SHP77 (cell line): ENCODE measurements around the gene B4GALT5.

Source experiments
- DNase-seq, 2 experiments: peaks; one replicate each; lab custom pipeline; 2025; lab: John Stamatoyannopoulos, UW

The B4GALT5 gene

DNA sequence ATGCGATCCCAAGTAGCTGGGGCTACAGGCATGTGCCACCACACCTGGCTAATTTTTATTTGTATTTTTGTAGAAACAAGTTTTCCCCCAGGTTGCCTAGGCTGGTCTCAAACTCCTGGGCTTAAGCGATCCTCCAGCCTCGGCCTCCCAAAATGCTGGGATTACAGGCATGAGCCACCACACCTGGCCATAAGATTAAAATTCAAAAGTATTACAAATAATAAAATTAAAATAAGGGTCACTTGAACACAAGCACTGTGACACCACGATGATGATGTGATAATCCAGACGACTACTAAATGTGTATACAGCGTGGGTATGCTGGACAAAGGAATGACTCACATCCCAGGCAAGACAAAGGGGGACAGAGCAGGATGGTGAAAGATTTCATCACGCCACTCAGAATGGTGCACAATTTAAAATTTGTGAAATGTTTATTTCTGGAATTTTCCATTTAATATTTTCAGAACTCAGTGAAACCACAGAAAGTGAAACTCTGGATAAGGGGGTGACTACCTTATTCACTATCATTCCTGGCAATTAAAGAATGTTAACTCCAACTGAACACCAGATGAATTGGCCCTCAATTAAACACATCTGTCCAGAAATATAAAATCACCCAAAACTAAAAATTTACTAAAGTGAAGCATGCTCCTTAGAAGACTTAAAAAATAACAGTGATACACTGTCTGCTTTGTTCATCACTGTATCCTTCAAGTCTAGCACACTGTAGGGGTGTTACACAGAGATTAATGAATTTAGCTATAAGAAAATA is 13.1 kb downstream of the B4GALT5 start:
- DNase-seq: peak; percentile 27 to 64

GRCh38 chr20:49699200-49699992 is 14.3 kb downstream of the B4GALT5 start:
- no peak for DNase-seq

DNA sequence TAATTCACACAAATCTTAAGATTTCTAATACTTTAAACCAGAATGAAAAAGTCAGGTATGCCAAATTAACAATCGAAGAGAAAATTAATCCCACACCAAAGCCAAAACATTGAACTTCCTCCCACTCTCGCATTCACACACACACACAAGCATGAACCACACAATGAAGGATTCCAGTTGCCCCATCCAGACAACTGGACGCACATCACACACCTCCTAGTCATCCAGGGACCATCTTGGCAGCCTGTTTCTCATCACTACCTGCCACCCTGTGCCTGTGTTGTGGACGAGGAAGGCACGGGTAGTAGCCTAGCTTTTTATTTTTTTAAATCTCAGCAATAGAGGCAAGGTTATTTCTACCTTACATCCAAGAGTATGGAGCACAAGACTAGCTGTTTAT is 15.2 kb downstream of the B4GALT5 start:
- no peak for DNase-seq

DNA sequence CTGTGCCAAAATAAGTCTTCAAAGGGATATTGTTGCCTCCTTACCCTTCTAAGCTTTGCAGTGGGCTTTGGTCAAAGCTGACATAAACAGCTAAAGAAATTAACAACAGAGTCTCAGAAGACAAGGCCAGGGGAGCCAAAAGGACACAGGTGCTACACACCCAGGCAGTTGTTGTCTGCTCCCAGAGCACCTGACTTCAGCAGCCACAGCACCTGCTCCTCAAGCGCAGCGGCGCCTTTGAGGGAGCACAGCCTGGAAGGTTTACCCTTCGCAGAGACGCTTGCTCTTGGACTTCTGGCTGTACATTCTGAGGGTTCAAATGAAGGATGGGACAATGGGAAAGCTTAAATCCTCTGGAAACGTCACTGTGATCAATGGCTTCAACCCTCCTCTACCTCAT is 16.6 kb downstream of the B4GALT5 start:
- DNase-seq: peak; percentile 51 to 67

GRCh38 chr20:49696594-49696993 is 17.1 kb downstream of the B4GALT5 start:
- DNase-seq: no peak

DNA sequence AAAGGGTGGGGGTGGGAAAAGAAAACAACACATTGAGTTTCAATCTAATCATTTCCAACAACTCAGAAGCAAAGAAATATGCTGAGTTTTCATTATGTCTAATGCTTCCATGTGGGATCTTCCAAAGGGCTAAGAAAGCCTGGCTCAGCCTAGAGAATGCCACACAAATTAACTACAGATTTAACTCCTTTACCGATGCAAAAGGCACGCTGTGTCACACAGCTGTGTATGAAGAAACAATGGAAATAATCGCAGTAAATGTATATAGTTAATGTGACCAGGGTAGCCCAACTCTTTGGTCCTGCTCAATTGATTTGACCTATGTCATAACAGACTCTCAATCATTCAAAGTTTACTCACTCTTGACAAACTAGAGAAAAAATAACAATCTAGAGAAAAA is 17.8 kb downstream of the B4GALT5 start:
- DNase-seq: no peak

- DNase-seq: no peak
Measured at GRCh38 chr20:49694450-49695071, 19.1 kb downstream of the B4GALT5 start.

GRCh38 chr20:49693435-49694171 is 20.1 kb downstream of the B4GALT5 start:
- DNase-seq: no peak

- DNase-seq: no peak
Measured at GRCh38 chr20:49692941-49693340, 20.7 kb downstream of the B4GALT5 start.

GRCh38 chr20:49691818-49692568 is 21.7 kb downstream of the B4GALT5 start:
- no peak for DNase-seq

DNA sequence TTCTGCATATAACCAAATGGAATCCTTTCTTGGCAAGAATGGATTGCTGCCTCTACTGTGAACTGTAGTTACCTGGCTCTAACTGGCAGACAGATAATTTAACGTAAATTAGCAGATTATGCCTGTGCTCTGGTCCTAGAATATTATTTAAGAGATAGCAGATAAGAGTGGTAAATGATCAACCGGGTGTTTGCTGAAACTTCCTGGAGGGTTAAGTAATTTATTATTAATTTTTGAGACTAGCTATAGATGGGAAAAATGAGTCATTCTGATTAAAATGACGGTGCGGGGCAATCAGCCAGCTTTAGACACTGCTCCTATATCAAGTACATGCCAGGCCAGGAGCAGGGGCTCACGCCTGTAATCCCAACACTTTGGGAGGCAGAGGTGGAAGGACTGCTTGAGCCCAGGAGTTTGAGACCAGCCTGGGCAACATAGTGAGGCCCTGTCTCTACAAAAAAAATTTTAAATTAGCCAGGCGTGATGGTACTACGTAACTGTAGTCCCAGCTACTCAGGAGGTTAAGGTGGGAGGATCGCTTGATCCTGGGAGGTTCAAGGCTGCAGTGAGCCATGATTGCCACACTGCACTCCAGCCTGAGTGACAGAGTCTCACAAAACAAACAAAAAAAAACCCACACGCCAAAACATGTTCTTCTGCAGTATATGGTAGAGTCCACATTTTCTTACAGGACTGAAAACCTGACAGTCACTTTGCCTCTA is 22.6 kb downstream of the B4GALT5 start:
- no peak for DNase-seq

DNA sequence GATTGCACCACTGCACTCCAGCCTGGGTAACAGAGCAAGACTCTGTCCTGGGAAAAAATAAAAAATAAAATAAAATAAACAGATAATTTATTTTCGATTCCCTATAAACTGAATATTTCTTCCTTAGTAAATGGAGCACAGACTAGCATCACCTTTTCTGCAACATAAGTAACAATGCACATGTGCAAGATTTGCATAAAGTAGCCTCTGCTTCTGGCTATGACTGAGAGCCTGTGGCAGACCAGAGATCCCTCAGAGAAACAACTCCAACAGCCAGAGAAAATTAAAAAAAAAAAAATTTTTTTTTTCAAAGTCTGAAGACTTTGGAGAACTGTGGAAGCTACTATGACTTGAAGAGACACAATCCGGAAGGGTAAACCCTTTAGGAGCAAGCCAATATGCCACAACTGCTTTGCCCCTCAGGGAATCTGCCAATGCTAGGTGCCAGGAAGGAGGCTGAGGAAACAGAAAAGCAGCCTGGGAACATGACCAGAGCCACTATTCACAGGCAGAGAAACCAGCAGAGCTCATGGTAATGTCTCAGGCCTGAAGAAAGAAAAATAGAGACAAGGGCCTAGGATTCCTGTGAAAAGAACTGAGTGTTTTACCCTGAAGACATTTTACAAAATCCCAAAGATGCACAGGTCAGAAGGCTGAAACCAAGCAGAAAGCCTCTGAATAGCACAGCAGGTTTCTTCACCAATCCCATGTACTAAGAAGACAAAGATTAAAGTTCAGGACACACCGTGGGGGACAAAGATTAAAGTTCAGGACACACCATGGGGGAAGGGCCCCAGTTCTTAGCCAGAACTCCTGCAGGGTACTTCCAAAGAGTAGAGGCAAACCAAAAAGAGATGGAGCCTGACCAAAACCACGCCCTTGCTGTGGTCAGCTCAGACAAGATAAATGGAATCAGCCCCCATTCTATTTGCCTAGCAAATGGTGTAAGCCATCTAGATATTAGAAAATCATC is 25.8 kb downstream of the B4GALT5 start:
- DNase-seq: no peak

DNA sequence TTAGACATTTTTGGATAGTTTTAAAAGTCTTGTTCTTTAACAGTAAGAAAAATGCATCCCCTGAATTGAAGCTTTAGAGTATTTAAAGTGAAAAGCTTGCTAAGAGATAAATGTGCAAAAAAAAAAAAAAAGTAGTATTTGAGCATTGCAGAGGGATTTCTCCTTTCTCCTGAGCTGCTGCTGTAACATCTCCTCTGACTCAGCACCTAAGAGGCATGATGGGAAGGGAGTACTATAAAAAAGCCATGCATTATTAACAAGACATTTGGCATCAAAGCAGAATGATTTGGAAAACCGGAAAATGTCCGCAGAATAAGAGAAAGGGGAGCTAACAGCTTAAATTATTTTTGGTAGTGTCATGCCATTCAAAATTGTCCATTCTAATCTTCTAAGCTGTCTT is 27.9 kb downstream of the B4GALT5 start:
- no peak for DNase-seq

- no peak for DNase-seq
Measured at GRCh38 chr20:49685161-49685601, 28.5 kb downstream of the B4GALT5 start.

DNA sequence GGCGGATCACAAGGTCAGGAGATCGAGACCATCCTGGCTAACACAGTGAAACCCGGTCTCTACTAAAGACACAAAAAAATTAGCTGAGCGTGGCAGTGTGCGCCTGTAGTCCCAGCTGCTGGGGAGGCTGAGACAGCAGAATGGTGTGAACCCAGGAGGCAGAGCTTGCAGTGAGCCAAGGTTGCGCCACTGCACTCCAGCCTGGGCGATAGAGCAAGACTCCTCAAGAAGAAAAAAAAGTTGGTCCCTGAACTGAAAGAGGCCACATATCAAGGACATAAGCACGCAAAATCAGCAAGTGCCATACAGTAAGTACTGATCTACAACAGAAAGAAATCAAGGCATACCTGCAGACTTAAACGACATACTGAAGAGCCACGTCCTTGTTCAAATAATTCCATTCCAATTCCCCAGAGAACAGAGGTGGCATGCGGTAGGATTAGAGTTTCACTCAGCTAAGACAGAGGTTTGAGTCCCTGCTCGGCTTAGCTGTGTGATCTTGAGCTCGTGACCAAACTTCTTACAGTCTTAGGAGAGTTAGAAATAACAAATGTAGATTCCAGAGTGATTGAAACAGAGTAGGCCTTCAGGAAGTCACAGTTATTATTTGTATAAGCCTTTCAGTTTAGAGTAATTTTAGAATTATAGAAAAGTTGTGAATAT is 29.2 kb downstream of the B4GALT5 start:
- DNase-seq: no peak

DNA sequence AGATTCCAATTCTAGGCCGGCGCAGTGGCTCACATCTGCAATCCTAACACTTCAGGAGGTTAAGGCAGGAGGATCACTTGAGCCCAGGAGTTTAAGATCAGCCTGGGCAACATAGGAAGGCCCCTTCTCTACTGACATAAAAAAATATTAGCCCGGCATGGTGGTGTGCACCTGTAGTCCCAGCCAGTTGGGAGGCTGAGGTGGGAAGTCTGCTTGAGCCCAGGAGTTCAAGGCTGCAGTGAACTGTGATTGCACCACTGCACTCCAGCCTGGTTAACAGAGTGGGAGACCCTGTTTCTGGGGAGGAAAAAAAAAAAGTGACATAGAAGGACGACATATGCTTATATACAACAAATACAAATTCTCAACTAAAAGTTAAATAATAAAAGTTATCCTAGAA is 30.9 kb downstream of the B4GALT5 start:
- no peak for DNase-seq

DNA sequence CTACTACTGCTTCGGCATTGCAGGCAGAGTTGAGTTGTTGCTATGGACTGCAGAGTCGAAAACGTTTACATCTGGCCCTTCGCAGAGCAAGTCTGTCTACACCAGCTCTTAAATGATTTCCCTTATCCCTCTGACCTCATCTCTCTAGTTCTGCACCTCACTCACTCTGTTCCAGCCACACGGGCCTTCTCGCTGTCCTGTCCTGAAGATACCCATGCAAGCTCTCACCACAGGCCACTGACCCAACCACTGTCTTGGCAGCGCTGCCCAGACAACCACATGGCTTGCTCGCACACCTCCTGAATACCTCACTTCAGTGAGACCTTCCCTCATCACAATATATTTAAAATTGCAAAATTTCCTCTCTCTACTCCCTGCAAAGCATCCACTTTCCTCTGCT is 31.4 kb downstream of the B4GALT5 start:
- DNase-seq: no peak

DNA sequence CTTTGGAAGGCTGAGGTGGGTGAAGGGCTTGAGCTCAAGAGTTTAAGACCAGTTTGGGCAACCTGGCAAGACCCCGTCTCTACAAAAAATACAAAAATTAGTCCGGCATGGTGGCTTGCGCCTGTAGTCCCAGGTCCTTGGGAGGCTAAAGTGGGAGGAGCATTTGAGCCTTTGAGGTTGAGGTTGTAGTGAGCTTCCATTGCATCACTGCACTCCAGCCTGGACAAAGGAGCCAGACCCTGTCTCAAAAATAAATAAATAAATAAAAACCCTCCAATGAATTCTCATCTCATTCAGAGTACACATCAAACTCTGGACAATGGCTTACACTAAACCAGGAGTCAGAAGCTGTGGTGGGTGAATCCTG is 31.8 kb downstream of the B4GALT5 start:
- no peak for DNase-seq

- no peak for DNase-seq
Measured at GRCh38 chr20:49680484-49680883, 33.2 kb downstream of the B4GALT5 start.
